Sigmoid colon (tissue), 4 donors: Measurements from ENCODE around the gene CUEDC2.

Experiments
- EP300 ChIP-seq, 4 donors: sonication (generic); formaldehyde crosslinking; IDR thresholded peaks; one replicate each; pipeline ENCODE4 v1.6.1; 2017; ENCODE audit warnings: antibody characterized with exemption in 4 of 4
- POLR2A ChIP-seq, 2 donors: fragments of 450-650 bp; IDR thresholded peaks; one replicate each; pipeline ENCODE4 v1.6.1; 2016; ENCODE audit warnings: antibody characterized with exemption in 2 of 2, mild to moderate bottlenecking in 2 of 2, moderate library complexity in 2 of 2
- TF ChIP-seq, protein P1 (sequence below), 4 experiments: fragments of 450-650 bp in 3 of 4; fragments of 200-600 bp in 1 of 4; IDR thresholded peaks; one replicate each; pipeline ENCODE4 v1.5.1; 2016 to 2019; ENCODE audit warnings: antibody characterized with exemption in 4 of 4, mild to moderate bottlenecking in 3 of 4, moderate library complexity in 2 of 4

DNA sequence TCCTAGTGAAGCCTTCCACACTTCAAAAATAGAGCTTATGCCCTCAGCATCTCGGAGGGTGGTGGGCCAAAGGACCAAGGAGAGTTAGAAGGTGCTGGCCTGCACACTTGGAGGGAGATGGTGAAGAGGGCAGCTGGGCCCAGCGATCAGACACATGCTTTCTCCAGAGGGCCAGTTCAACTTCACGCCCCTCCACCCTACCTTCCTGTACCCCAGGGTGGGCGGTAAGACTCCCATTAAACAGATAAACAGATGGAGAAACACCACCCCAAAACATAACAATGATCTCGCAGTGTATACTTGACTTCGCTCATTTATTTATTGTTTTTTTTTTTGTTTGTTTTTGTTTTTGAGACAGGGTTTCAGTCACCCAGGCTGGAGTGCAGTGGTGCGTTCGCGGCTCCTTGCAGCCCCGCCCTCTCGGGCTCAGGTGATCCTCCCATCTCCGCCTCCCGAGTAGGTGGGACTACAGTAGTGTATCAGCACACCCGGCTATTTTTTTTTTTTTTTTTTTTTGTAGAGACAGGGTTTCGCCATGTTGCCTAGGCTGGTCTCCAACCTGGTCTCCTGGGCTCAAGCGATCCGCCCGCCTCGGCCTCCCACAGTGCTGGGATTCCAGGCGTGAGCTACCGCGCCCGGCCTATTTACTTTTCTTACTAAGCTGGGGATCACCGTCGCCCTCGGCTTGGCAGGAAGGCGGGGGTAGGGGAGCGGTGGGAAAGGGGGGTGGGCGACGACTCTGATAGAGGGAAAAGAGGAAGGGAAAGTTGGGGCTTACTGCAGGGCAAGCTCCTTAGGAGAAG is 17.1 kb upstream of the CUEDC2 start:
- TF ChIP-seq, protein P1, sequence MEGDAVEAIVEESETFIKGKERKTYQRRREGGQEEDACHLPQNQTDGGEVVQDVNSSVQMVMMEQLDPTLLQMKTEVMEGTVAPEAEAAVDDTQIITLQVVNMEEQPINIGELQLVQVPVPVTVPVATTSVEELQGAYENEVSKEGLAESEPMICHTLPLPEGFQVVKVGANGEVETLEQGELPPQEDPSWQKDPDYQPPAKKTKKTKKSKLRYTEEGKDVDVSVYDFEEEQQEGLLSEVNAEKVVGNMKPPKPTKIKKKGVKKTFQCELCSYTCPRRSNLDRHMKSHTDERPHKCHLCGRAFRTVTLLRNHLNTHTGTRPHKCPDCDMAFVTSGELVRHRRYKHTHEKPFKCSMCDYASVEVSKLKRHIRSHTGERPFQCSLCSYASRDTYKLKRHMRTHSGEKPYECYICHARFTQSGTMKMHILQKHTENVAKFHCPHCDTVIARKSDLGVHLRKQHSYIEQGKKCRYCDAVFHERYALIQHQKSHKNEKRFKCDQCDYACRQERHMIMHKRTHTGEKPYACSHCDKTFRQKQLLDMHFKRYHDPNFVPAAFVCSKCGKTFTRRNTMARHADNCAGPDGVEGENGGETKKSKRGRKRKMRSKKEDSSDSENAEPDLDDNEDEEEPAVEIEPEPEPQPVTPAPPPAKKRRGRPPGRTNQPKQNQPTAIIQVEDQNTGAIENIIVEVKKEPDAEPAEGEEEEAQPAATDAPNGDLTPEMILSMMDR (IDR thresholded peaks at IDR 0.05): no peak
- TF ChIP-seq EP300 (IDR thresholded peaks at IDR 0.05) (no peak), POLR2A (IDR thresholded peaks at IDR 0.05) (no peak)
